HuH-7.5 (cell line): ENCODE data around the gene KHNYN.
"Not testable (repeated sequence)": the region's sequence is repeated elsewhere in the genome, so short reads cannot be mapped to it uniquely, and the experiment has no call there.

Experiments
- DNase-seq: peaks from one replicate; pipeline ENCODE4 v3.0.0; 2011; ENCODE audit warnings: low spot score

KHNYN gene

DNA sequence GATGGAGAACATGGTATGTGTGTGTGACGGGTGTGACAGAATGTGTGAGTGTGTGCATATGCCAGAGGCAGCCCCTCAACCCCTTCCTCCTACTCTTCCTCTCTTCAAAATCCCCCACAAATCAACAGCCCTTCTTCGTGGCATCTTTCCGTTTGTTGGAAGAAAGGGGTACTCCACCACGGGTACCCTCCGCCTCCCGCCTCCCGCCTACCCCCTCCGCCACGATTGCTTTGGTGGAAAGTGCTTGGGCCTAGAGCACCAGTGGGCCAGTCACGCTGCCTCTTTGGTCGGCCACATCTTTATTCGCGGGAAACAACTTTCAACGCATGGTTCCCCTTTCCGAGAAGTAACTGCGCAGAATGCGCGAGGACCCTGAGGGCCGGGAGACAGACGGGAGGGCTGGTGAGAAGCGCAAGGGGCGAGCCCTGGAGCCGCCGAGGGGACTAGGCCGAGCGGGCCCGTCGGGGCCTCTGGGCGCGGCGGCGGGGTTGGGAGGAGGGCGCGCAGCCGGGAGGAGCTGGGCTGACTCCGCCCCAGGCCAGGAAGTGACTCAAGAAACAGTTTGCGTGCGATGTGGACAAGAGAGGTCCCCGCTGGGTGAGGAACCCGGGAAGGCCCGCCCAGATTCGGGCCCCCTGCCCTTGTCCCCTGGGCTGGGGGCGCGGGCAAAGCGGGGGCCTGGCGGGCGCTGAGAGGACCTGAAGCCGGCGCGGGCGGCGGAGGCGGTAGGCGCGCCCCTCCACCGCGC, at the start of gene KHNYN, which contains the start of gene CBLN3:
TSS of gene KHNYN (plus strand) at position 560 of the 748 bp plus-strand sequence. CDS start 777 bp downstream, outside the sequence.
TSS of gene CBLN3 (minus strand) at position 274 of the 748 bp plus-strand sequence. CDS start 614 bp downstream, outside the sequence.
- peak; percentile 94 for DNase-seq

DNA sequence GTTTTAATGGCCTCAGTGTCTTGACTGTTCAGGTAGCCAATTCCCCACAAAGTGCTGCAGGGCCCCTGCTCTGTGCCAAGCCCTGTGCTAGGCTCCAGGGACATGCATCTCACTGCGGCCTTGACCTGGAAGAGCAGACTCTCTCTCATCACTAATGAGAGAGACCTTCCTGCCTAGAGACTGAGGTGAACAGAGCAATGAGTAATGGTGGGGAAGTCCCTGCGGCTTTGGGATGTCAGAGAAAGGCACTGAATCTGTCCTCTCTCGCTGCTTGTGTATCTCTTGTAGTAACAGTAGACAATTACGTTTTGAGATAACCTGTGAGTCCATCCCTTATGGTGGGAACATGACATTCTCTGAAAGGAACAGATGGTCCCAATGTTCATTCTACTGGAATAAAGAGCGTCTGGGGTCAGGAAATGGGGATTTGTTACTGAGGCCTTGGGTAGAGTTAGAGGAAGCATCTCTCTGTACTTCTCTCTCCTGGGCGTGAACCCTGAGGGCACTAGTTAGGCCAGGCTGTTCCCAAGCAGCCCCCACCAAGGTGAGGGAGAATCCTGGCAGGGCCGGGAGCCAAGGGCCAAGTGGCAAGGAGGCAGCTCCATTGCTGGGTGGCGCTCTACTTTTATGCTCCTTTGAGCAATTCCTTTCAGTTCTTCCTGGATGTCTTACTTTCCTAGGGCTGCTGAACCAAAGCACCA, 48.2 kb upstream of the KHNYN start:
- DNase-seq = no peak

DNA sequence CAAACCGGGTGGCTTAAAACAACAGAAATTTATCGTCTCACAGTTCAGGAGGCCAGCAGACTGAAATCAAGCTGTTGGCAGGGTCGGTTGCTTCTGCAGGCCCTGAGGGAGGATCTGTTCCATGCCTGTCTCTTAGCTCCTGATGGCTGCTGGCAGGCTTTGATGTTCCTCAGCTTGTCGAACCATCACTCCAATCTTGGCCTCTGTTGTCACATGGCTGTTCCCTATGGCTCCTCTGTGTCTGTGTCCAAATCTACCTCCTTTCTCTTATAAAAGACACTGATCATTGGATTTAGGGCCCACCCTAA, 47.7 kb upstream of the KHNYN start:
- no peak for DNase-seq

DNA sequence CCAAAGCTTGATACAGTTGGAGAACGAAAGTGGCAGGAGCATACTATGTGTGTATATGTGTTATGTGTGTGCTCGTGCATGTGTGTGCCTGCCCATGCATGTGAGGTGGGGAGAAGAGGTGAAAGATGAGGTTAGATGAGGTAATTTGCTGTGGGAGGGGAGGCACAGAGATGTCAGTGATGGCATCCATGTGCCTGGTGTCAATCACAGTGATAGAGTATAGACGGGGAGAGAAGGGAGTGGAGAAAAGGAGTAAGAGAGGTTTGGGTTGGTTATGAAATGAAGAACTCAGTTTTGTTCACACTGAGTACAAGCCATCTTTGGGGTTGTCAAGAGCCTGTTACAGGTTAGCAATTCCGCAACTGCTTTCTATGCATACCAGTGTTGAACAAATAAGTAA, 45.6 kb upstream of the KHNYN start:
- DNase-seq = no peak

DNA sequence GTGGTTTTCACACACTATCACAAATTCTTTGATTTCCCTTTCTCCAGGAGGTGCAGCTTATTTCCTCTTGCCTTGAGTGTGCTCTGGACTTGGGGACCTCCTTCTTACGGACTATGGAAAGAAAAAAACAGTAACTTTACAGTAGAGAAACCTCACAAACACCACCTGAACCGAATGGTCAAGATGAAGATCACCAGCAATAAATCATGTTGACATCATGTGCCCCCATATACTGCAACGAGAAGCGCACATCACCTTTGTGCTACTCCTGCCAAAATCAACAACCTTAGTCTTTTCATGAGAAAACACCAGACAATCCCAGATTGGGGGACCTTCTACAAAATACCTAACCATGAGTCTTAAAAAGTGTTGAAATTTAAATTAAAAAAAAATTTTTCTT, 44.2 kb upstream of the KHNYN start:
- DNase-seq = no peak

DNA sequence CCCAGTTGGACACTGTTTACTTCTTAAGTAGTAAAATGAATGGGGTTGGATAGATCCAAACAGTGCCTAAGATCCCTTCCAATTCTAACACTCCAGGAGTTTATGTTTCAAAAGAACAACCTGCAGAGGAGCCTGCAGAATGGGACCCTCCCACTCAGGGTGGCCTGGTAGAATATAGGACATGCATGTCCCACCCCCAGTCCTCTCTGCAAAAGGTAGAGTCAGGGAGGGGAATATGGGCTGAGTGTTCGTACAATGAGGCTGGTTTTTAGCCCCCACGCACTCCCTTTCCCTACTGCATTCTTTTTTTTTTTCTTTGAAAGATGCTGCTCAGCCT, 42.8 kb upstream of the KHNYN start:
- DNase-seq = no peak

DNA sequence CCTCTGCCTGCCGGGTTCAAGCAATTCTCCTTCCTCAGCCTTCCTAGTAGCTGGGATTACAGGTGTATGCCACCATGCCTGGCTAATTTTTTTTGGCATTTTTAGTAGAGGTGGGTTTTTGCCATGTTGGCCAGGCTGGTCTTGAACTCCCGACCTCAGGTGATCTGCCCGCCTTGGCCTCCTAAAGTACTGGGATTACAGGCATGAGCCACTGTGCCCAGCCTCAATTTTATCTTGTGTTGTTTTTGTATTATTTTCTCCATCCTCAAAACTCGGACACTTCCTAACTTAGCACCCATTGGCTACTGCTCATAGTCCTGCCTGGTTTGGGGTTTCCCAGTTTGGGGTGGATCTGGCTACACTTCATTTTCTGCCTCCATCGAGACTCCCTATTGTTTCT, 42.2 kb upstream of the KHNYN start:
- not testable (repeated sequence) for DNase-seq

DNA sequence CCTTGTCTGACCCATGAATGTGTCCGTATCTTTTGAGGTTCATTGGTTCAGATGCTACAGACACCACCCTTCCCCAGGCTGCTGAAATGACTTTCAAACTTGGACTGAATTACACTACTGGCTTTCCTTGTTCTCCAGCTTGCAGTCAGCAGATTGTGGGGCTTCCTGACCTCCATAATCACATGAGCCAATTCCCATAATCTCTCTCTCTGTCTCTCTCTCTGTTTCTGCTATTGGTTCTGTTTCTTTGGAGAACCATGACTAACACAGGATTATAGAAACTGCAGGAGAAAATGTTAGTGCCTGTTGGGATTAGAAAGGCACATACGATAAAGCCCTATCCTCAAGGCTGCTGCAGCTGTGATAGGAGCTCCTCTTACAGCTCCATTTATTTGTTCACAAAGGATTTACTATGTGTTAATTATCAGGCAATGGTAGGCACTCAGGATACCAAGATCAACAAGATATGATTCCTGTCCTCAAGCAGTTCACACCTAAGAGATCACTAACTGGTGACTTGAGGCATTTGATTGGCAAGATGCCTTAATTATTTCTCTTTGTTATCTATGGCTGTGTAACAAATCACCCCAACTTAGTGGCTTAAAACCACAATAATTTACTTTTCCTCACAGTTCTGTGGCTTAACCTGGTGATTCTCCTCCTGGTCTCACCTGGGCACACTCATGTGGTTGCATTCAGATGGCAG, 41.1 kb upstream of the KHNYN start:
- no peak for DNase-seq

DNA sequence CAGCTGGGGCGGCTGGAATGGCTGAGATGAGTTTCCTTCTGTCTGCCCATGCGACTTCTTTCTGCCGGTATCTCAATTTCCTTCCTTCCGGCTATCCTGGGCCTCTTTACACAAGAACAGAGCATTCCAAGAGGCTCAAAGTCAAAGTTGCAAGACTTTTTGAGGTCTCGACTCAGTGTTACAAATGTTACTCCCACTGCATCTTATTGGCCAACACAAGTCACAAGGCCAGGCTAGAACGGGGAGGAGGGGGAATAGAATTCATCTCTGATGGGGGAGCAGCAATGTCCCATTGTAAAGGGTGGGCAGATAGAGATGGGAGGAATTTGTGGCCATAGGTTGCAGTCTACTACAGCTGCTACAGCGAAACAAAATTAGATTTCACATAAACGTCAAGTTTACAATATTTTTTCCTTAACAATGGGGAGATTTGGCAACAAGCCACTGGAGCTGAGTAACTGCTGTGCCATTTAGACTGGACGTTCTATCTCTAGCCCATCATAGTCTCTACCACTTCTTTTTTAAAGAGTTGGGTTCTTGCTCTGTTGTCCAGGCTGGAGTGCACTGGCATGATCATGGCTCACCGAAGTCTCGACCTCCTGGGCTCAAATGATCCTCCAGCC, 40.4 kb upstream of the KHNYN start:
- DNase-seq = no peak

DNA sequence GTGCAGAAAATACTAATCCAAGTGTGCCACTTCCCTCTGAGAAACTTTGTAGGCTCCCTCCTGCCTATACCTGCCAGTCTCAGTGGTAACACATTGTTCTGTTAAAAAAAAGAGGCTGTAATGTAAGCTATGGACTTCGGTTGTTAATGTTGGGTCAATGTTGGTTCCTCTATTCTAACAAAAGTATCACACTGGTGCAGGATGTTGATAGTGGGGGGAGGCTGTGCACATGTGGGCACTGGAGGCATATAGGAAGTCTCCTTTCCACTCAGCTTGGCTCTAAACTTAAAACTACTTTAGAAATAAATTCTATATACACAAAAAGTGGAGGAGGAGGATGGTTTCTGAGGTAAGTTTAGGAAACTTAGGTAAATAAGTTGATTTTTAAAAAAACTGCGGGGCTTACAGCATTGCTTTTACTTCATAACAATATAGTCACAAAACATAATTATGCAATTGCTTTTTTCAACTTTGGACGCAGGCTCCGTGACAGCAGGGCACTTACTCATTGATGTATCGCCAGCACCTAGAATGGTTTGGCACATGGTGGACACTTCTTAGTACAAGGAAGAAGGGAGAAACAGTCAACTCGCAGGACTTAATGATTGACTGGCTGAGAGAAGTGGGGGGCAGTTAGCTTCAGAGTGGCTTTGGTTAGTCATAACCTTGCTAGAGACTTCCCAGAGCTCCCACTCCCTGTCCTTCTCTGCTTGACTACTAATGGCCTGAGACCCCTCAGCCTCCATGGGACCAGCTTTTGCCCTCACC, 38.9 kb upstream of the KHNYN start:
- DNase-seq = no peak

DNA sequence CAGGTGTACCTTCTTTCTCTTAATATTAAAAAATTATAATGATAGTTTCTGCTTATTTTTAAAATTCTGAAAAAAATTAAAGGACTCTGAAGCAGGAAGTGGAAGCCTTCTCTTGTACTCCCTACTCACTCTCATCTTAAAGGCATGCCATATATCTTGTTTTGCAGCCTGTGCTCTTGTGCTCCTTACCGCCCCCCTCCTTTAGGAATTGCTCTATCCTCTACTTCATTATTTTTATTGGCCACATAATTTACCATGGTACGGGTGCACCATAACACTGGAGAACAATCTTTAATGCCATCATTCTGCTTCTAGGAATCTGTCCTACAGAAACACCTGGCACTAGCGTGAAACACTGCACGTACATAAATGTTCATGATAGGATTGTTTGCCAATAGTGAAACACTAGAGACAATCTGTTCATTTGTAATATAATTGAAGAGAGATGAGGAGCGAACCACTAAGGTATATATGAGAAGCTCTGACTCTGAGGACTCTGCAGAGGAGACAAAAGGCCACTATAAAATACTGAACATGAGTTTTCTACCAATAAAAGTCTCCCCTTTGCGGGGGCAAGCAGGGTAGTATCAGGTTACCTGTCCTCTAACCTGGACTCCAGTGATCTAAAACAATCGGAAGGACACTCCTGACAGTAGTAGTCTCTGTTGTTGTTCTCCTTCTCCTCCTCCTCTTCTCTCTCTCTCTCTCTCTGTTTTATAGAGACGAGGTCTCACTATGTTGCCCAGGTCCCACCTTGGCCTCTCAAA, 37.2 kb upstream of the KHNYN start:
- DNase-seq = no peak

DNA sequence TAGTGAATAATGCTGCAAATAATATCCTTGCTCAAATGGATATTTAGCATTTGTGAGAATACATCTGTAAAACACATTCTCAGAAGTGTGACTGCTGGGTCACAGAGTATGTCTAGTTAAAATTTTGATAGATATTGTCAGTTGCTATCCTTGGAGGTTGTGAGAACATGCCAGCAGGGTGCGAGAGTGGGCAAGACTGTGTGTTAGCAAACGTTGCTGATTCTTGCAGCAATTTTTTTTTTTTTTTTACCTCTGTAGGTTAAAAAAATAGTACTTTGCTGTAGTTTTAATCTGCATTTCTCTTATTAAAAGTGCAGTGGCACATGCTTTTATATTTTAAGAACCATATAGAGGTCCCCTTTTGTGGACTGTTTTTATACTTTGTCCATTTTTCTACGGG, 35.5 kb upstream of the KHNYN start:
- DNase-seq = no peak

DNA sequence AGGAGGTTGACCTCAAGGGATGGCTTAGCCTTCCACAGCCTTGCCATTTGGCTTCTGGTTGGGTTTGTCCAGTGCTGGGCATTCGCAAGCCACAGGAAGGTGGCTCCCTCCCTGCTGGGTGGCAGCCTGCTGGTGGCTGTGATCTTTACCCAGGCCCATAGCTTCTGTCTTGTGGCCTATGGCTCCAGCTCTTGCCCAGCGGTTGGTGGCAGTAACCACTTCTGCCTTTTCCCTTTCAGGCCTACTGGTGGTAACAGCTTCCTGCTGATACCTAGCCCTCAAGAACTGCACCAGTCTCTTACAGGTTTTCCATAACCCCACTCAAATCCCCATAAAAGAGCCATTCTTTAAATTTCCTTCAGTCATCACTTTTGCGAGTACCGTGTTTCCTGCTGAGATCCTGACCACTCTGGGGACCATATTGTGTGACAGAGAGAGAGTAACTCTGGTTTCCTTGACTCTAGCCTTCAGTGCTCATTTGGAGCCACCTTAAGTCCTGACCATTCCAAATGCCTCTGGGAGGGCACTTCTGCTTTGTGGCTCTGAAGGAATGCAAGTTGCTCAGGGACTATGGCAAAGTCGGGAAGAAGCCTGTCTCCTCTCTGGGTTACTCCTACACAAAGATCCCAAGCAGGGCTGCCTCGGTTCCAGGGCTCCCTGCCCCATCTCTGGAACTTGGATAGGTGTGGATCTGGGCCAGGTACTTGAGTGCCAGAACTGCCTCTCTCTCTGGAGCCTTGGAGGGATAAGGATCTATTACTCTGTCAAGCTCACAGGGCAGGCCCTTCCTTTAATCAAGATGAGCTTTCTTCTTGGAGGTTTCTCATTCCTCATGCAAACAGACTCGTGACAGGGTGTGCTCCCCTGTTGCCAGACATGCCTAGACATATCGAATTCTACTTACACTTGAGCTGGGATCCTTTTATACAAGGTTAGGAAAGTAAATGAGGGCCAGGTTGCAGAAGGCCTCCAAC, 33.9 kb upstream of the KHNYN start:
- DNase-seq = no peak

DNA sequence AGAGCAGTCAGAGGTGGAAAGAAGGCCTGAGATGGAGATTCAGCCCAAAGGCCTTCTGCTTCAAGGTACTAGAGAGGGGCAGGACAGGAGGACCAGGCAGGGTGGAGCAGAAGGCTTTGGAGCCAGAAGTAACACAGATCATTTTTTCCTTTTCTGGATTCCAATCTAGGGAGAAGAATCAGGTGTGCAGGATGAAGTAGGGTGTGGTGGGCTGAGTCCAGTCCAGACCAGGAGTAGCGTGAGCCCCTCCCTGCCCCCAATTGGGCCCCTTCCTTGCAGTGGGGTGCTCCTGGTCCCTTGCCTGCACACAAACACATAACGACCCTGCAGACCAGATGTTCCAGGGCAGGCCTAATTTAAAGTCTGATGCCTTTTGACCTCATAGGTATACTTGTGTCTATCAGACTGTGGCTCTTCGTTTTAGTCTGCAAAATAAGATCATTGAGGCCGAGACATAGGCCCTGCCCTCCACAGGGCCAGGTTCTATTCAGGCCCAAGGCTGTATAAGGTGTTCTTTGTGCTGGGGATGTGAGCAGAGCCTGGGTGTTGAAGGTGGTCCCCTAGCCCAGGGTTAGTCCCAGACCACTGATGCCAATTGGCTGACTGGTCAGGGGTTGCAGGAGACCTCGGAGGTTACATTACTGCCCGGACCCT, 32.0 kb upstream of the KHNYN start:
- no peak for DNase-seq

DNA sequence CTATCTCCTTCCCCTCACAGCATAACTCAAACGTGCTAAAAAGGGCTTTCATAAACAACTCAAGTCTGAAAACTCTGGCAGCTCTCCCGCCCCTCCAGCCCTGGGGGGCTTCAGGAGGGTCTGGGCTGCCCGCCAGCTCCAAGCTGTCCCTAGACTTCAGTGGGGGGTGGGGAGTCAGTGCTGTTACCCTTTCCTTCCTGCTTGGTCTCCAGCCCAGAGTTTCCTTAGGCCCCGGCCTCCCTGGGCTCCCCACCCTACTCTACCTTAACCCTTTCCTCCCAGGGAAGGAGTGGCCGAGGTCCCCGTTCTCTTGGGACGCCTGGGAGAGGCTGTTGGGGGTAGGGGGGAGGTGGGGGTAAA, 31.5 kb upstream of the KHNYN start:
- DNase-seq = no peak

DNA sequence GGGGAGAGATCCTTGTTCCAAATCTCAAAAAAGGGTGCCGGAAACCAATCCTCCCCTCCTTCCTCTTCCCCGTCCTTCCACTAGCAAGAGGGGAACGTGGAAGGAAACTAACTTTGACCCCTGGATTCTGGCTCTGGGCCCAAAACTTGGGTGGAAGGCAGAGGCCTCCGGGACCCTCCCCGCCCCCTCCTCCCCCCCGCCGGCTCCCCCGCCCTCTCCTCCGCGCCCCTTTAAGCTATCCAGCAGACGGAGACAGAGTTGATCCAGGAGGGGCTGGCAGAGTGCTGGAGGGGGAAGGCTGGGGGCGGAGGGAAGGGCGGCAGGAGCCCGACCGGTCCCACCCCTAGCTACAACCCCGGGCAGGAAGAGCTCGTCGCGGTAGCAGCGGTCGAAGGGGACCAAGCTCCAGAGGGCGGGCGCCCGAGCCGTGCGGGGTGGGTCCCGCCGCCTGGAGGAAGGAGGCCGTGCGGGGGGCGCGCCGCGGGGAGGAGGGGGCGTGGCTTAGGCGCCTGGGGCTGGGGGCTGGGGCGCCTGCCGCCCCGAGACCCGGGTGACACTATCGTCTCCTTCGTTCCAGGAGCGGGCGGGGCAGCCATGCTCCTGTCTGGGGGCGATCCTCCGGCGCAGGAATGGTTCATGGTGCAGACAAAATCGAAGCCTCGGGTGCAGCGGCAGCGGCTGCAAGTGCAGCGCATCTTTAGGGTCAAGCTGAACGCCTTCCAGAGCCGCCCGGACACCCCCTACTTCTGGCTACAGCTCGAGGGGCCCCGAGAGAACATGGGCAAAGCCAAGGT, 30.9 kb upstream of the KHNYN start, which contains the start of gene NYNRIN:
TSS of gene NYNRIN (plus strand) at position 351 of the 794 bp plus-strand sequence. CDS start at position 595, 244 bp downstream.
- DNase-seq = no peak

DNA sequence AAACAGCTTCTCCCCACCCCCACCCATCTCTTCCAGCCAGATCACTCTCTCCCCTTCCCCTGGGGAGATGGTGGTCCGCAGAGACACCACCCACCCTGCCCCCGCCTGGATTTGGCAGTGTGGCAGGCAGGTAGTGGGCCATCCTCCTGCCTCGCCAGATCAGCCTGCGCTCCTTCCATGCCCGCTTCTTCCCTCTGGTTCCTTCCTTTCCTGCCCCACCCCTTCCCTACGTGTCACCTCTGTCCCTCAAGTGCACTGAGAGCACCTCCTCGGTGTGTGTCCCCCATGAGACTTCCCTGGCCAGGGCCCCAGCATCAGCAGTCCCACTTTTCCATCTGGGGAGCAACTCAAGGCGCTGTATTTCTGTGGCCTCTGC, 30.3 kb upstream of the KHNYN start:
- DNase-seq = no peak

DNA sequence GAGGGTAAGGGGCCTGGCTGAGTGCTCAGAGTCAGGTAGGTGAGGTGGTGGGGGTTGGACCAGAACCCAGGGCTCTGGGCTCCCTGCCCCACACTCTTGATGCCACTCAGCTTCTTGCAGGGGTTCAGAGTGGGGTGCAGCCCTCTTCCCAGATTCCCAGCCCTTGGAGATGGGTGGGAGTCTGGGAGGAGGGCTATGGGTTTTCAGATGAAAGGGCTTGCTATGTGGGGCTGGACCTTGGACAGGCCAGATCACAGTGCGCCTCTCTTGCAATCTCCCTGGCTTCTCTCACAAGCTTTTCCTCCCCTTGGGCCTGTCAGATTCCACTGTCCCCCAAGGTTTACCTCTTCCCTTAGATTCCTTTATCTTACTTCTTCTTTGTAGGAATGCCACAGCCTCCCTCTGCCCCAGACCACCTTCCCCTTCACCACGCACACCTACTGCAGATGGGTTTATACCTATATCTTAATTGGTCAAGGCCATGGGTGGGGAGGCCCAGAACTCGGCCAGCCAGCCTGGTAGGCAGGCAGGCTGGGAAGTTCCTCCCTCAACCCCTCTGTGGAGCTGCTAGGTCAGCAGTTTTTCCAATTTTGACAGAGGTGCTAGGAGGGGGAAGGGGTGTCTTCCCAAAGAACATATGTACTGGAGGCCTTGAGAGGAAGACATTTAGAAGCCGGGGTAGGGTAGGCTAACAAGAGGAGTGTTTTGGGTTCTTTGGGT, 29.6 kb upstream of the KHNYN start:
- no peak for DNase-seq
